Stimulated activated naive CD8-positive, alpha-beta T cell treated with anti-CD3 and anti-CD28 coated beads, Interleukin-15, amount 100 ng/mL, for 72 hours (primary cell): ENCODE results near the gene ANAPC2.

ENCODE experiments used
- ATAC-seq: fragments of 150-1000 bp; cut with Tn5 transposase; 2 replicates; pipeline ENCODE4 v1.10.0; 2021; ENCODE audit warnings: mild to moderate bottlenecking, moderate library complexity
- DNase-seq, 2 donors: peaks; one replicate each; pipeline ENCODE4 v3.0.0; 2021 to 2022
- H3K27ac Mint-ChIP-seq, 2 donors: one replicate each; pipeline ENCODE4 v1.8.0; 2022; ENCODE audit warnings: mild to moderate bottlenecking in 2 of 2, mixed read lengths in 2 of 2, moderate library complexity in 2 of 2
- H3K27me3 Mint-ChIP-seq: one replicate; pipeline ENCODE4 v1.8.0; 2022; ENCODE audit warnings: mixed read lengths
- H3K4me1 Mint-ChIP-seq: one replicate; pipeline ENCODE4 v1.8.0; 2022; ENCODE audit warnings: mild to moderate bottlenecking, mixed read lengths
- H3K4me3 Mint-ChIP-seq, 2 donors: one replicate each; pipeline ENCODE4 v1.8.0; 2022; ENCODE audit warnings: mild to moderate bottlenecking in 2 of 2, mixed read lengths in 2 of 2, moderate library complexity in 1 of 2
- H3K9me3 Mint-ChIP-seq, 2 donors: one replicate each; pipeline ENCODE4 v1.8.0; 2022; ENCODE audit warnings: mixed read lengths in 2 of 2

ANAPC2 gene

GRCh38 chr9:137168573-137168903, 19.8 kb downstream of the ANAPC2 start:
- DNase-seq (no peak), ATAC-seq (peak; percentile 24)
- Mint-ChIP-seq H3K27ac (no peak overlapping the region), H3K4me1 (peaks cover 13% of the 10 kb centered on the region), H3K4me3 (peak overlapping the region in 1 of 2 donors; percentile 62), H3K9me3 (no peaks in the 10 kb centered on the region), H3K27me3 (peaks cover 85% of the 10 kb centered on the region)

- H3K9me3 Mint-ChIP-seq = no peaks in the 10 kb centered on the region
- H3K27me3 Mint-ChIP-seq = peaks cover 85% of the 10 kb centered on the region
- peak; percentile 7 for ATAC-seq
- H3K4me1 Mint-ChIP-seq = peaks cover 7% of the 10 kb centered on the region
- H3K27ac Mint-ChIP-seq = no peak overlapping the region
- no peak for DNase-seq
- peak overlapping the region in 1 of 2 donors; percentile 31 for H3K4me3 Mint-ChIP-seq
Observed at GRCh38 chr9:137167747-137168572, 20.4 kb downstream of the ANAPC2 start.

DNA sequence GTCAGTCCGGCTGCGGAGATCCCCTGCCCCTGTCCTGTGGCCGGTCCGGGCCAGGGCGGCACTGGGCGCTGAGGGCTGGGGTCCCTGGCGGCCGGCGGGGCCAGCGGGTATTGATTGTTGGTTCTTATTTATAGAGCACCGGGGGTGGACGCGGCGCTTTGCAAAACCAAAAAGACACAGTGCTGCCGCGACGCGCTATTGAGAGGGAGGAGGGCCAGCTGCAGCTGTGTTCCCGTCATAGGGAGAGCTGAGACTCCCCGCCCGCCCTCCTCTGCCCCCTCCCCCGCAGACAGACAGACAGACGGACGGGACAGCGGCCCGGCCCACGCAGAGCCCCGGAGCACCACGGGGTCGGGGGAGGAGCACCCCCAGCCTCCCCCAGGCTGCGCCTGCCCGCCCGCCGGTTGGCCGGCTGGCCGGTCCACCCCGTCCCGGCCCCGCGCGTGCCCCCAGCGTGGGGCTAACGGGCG, 21.0 kb downstream of the ANAPC2 start:
- Mint-ChIP-seq H3K4me1 (peaks cover 7% of the 10 kb centered on the region), H3K27ac (no peak overlapping the region), H3K9me3 (no peaks in the 10 kb centered on the region), H3K4me3 (no peak overlapping the region), H3K27me3 (peaks cover 84% of the 10 kb centered on the region)
- ATAC-seq = no peak
- no peak for DNase-seq

DNA sequence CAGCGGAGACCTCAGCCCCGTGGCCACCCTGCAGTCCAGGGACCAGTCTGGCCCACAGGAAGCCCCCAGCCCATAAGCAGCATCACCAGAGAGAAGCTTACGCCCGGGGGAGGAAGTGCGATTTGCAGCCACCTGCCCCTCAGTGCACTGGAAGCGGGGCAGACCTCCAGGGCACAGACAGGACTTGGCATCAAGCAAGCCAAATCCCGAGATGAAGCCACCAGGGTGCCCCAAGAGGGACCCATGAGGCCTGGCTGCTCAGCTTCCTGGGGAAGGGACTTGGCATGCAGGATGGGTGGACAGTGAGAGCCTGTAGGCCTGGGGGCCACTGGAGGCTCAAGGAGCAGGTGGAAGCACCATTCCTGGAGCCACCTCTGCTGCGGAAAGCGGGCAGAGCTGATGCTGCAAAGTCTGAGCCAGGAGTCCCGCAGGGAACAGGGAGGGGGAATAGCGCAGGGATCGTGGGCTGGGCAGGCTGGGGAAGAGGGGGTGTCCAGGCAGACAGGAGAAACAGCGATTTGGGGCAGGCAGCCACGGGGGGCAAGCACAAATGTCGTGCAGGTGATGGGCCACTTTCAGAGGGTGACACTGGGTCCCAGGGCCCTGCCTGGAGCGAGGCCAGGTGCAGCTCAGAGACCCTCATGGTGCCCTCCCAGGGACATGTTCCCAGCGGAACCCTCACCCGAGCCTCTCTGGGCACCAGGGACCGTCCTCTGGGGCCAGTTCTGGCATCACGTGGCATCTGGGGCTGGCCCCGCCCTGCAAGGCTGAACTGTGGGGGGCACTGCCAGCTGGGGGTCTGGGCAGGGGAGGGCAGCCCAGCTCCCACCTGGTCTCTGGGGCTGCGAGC, 21.8 kb downstream of the ANAPC2 start:
- ATAC-seq (no peak), DNase-seq (no peak)
- H3K4me1 Mint-ChIP-seq = peaks cover 11% of the 10 kb centered on the region
- no peaks in the 10 kb centered on the region for H3K9me3 Mint-ChIP-seq
- no peak overlapping the region for H3K27ac Mint-ChIP-seq
- H3K4me3 Mint-ChIP-seq = no peak overlapping the region
- peaks cover 80% of the 10 kb centered on the region for H3K27me3 Mint-ChIP-seq

DNA sequence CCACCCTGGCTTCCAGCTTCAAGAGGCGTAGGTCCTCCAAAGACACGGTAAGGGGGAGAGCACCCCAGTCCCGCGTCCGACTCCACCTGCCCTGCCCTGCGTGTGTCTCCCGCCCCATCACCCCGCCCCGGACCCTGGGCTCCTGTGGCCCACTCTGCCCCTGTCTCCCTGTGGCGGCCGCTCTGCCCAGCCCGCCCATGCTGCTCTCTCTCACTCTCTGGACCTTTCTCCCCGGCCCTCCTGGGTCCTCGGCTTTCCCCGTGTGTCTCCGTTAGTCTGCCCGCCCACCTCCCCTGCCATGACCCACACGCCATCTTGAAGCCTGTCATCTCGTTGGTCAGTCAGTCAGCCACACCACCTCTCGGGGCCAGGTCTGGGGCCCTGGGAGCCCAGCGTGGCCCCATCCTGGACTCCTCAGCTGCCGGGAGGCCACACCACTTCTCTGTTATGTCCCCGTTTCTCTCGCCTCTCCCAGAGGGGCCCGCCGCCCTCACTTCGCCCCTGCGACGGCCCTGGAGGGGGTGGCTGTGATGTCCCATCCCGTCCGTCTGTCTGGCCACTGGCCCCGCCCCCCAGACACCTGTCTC, 23.0 kb downstream of the ANAPC2 start:
- no peak overlapping the region for H3K4me3 Mint-ChIP-seq
- peaks cover 13% of the 10 kb centered on the region for H3K4me1 Mint-ChIP-seq
- no peak overlapping the region for H3K27ac Mint-ChIP-seq
- H3K27me3 Mint-ChIP-seq = peaks cover 80% of the 10 kb centered on the region
- no peak for DNase-seq
- no peak for ATAC-seq
- H3K9me3 Mint-ChIP-seq = no peaks in the 10 kb centered on the region

DNA sequence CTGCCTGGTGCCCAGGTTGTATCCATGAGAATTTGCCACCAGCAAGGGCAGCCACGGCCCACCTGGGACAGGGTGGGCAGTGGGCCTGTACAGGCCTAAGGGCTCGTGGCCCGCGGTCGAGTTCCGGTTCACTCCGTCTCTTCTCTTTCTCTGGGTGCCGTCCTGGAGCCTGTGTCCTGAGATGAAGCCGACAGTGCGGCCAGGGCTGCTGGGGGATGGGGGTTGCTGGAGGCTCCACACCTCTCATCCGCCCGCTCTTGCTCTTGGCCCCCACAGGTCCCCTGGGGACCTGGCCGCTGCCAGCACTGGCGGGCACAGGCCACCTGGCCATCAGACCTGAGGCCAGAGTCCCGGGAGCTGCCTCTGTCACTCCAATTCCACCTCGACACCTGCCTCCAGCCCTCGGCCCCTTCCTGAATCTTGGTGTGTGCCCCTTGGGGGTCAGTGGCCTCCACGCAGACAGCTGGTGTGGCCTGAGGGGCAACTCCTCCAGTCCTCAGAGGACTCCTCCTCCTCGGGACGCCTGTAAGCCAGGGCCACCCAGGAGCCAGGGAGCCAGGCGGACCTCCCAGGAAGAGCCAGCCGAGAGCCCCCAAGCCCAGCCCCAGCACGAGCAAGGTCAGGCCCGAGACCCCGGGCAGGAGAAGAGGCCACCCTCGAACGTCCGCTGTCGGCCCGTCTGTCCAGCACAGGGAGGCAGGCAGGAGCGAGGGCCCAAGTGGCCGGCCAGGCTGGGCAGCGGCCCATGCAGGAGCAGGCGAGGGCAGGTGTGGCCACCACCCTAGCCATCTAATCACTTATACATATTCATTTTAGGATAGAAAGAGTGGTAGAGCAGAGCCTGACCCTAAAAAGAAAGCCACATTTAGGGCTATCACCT, 23.8 kb downstream of the ANAPC2 start:
- peaks cover 81% of the 10 kb centered on the region for H3K27me3 Mint-ChIP-seq
- ATAC-seq (no peak), DNase-seq (no peak)
- peaks cover 13% of the 10 kb centered on the region for H3K4me1 Mint-ChIP-seq
- no peak overlapping the region for H3K27ac Mint-ChIP-seq
- no peaks in the 10 kb centered on the region for H3K9me3 Mint-ChIP-seq
- no peak overlapping the region for H3K4me3 Mint-ChIP-seq

GRCh38 chr9:137163805-137164204, 24.6 kb downstream of the ANAPC2 start:
- no peak for ATAC-seq
- no peak for DNase-seq
- Mint-ChIP-seq H3K9me3 (no peaks in the 10 kb centered on the region), H3K27ac (no peak overlapping the region), H3K27me3 (peaks cover 83% of the 10 kb centered on the region), H3K4me3 (peak overlapping the region in 1 of 2 donors; percentile 36), H3K4me1 (peaks cover 18% of the 10 kb centered on the region)

DNA sequence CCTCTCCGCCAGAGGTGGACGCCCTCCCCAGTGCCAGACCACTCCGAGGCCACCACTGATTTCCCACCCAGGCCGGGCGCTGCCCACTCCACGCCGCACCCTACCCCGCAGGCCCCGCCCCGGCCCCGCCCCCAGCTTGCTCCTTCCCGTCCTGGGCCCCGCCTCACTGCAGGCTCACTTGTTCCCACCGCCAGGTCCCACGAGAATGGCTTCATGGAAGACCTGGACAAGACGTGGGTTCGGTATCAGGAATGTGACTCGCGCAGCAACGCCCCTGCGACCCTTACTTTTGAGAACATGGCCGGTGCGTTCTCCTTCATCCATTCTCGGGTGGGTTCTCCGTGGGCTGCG, 25.0 kb downstream of the ANAPC2 start:
- no peak for ATAC-seq
- Mint-ChIP-seq H3K4me1 (peaks cover 19% of the 10 kb centered on the region), H3K27ac (no peak overlapping the region), H3K9me3 (no peaks in the 10 kb centered on the region), H3K4me3 (peak overlapping the region; percentile 19 to 36), H3K27me3 (peaks cover 83% of the 10 kb centered on the region)
- no peak for DNase-seq

DNA sequence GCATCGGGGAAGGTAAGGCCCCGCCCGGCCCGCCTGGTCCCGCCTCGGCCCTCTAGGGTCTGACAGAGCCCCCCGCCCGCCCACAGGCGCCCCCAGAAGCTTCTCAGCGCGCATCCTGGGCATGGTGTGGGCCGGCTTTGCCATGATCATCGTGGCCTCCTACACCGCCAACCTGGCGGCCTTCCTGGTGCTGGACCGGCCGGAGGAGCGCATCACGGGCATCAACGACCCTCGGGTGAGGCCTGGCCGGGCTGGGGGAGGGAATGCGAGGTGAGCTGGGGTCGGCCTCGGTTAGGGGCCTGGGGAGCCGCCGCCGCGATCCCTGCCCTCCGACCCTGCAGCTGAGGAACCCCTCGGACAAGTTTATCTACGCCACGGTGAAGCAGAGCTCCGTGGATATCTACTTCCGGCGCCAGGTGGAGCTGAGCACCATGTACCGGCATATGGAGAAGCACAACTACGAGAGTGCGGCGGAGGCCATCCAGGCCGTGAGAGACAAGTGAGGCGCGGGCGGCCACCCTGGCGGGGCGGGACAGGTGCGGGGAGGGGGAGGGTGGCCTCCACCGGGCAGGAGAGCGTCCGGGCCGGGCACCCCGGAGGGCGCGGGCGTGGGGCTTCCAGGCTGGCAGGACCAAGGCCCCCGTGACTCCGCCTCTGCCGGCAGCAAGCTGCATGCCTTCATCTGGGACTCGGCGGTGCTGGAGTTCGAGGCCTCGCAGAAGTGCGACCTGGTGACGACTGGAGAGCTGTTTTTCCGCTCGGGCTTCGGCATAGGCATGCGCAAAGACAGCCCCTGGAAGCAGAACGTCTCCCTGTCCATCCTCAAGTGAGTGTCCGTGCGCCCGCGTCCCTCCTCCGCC, 25.6 kb downstream of the ANAPC2 start:
- H3K4me1 Mint-ChIP-seq = peaks cover 25% of the 10 kb centered on the region
- H3K27me3 Mint-ChIP-seq = peaks cover 87% of the 10 kb centered on the region
- ATAC-seq = no peak
- no peak overlapping the region for H3K27ac Mint-ChIP-seq
- peak overlapping the region in 1 of 2 donors; percentile 36 for H3K4me3 Mint-ChIP-seq
- no peaks in the 10 kb centered on the region for H3K9me3 Mint-ChIP-seq
- DNase-seq = no peak

- DNase-seq (no peak), ATAC-seq (no peak)
- peaks cover 33% of the 10 kb centered on the region for H3K4me1 Mint-ChIP-seq
- H3K27me3 Mint-ChIP-seq = peaks cover 93% of the 10 kb centered on the region
- no peak overlapping the region for H3K27ac Mint-ChIP-seq
- H3K4me3 Mint-ChIP-seq = peak overlapping the region; percentile 33 to 35
- H3K9me3 Mint-ChIP-seq = no peaks in the 10 kb centered on the region
Observed at GRCh38 chr9:137161558-137162486, 26.5 kb downstream of the ANAPC2 start.

DNA sequence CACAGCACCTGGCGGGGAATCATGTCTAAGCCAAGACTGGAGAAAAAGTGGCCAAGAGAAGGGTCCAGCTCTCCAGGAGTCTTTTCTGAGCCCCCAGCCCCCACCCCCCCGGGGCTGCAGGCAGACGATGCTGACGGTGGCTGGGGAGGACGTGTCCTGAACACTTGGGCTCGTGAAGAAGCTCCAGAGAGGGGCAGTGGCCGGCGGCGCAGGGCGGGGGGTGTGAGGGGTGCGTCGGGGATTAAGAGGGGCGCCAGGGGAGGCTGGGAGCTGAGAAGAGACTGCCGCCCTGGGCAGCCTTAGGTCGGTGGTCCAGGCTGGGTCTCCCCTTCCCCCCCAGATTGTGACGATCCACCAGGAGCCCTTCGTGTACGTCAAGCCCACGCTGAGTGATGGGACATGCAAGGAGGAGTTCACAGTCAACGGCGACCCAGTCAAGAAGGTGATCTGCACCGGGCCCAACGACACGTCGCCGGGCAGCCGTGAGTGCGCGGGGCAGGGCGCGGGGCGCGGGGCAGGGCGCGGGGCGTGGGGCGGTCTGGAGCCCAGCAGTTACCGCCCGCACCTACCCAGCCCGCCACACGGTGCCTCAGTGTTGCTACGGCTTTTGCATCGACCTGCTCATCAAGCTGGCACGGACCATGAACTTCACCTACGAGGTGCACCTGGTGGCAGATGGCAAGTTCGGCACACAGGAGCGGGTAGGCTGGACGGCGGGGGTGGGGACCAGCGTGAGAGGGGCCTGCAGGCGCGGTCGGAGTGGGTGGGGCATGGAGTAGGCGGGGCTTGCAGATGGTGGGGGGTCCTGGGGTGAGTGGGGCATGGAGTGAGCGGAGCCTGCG, 27.4 kb downstream of the ANAPC2 start:
- peaks cover 93% of the 10 kb centered on the region for H3K27me3 Mint-ChIP-seq
- peaks cover 41% of the 10 kb centered on the region for H3K4me1 Mint-ChIP-seq
- DNase-seq = no peak

DNA sequence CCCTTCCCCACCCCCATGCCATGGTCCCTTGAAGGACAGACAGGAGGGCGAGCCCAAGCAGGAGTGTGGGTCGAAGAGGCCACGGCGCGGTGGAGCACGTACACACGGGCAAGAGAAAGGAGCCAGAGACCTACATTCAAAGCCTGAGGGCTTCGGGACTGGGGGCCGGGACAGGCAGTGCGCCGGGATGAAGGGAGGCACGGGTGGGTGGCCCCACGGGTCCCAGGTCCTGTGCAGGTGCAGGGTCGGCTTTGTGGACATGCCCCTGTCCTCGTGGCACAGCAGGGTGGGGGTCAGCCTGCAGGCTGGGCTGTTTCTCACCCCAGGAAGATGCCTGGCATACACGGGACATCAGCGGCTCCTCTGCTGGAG, 28.3 kb downstream of the ANAPC2 start:
- peaks cover 93% of the 10 kb centered on the region for H3K27me3 Mint-ChIP-seq
- peaks cover 43% of the 10 kb centered on the region for H3K4me1 Mint-ChIP-seq
- no peak for DNase-seq
- H3K4me3 Mint-ChIP-seq = no peak overlapping the region
- H3K27ac Mint-ChIP-seq = no peak overlapping the region
- no peak for ATAC-seq
- H3K9me3 Mint-ChIP-seq = no peaks in the 10 kb centered on the region

More for the DNA sequence above, 27.4 kb downstream of the ANAPC2 start:
- H3K9me3 Mint-ChIP-seq = no peaks in the 10 kb centered on the region
- ATAC-seq = no peak
- no peak overlapping the region for H3K27ac Mint-ChIP-seq
- H3K4me3 Mint-ChIP-seq = no peak overlapping the region
